Adrenal gland (tissue), 5 donors: ENCODE measurements around the gene LRRC36.

ENCODE experiments used
- POLR2A ChIP-seq, 2 donors: fragments of 450-650 bp; IDR thresholded peaks; one replicate each; pipeline ENCODE4 v1.6.1; 2017; ENCODE audit warnings: antibody characterized with exemption in 2 of 2, mild to moderate bottlenecking in 2 of 2, moderate library complexity in 1 of 2
- TF ChIP-seq, protein P1 (sequence below), 6 experiments: fragments of 450-650 bp in 4 of 6; fragments of 200-600 bp in 2 of 6; sonication (generic) in 1 of 6; IDR thresholded peaks; 1 replicate in 5 of 6; 2 replicates in 1 of 6; pipeline versions ENCODE4 v1.5.1 to v1.8.0; 2016 to 2021; ENCODE audit warnings: antibody characterized with exemption in 6 of 6, mild to moderate bottlenecking in 2 of 6, moderate library complexity in 1 of 6
- donor health status: DM: no; HTN: no; CAD: no.

DNA sequence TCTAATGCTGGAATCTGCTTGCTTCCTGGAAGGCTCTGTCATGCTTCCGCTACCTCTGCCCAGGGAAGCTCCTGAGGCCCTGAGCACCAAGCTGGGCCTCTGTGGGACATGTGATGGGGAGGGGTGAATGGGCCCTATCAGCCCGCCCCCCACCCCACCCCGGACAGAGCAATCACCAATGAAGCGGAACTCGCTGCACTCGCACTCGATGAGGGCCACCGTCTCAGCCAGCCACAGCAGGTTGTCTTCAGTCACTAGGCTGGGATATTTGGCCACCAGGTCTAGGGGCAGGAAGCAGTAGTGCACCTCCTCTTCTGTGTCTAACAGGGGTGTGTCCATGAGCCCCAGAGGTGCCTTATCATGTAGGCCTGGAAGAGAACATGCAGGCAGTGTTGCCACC lies 23.6 kb upstream of the LRRC36 start:
- TF ChIP-seq POLR2A (IDR thresholded peaks at IDR 0.05): no peak
- TF ChIP-seq, protein P1, sequence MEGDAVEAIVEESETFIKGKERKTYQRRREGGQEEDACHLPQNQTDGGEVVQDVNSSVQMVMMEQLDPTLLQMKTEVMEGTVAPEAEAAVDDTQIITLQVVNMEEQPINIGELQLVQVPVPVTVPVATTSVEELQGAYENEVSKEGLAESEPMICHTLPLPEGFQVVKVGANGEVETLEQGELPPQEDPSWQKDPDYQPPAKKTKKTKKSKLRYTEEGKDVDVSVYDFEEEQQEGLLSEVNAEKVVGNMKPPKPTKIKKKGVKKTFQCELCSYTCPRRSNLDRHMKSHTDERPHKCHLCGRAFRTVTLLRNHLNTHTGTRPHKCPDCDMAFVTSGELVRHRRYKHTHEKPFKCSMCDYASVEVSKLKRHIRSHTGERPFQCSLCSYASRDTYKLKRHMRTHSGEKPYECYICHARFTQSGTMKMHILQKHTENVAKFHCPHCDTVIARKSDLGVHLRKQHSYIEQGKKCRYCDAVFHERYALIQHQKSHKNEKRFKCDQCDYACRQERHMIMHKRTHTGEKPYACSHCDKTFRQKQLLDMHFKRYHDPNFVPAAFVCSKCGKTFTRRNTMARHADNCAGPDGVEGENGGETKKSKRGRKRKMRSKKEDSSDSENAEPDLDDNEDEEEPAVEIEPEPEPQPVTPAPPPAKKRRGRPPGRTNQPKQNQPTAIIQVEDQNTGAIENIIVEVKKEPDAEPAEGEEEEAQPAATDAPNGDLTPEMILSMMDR (IDR thresholded peaks at IDR 0.05): no peak
